ENCODE measurements around the gene IVD.

- no peak for TF ChIP-seq CTCF (IDR thresholded peaks at IDR 0.05; ENCODE audit: poor library complexity, severe bottlenecking)
- no peak for TF ChIP-seq RAD21 (conservative IDR thresholded peaks at IDR 0.05)
- TF ChIP-seq REST (IDR thresholded peaks at IDR 0.05; ENCODE audit: borderline replicate concordance): no peak
- TF ChIP-seq POLR2AphosphoS5 (IDR thresholded peaks at IDR 0.05): no peak
- TF ChIP-seq EP300 (conservative IDR thresholded peaks at IDR 0.05; ENCODE audit: poor library complexity, severe bottlenecking): no peak
- TF ChIP-seq SMC3 (conservative IDR thresholded peaks at IDR 0.05; ENCODE audit: poor library complexity): no peak
- no peak for TF ChIP-seq TAF1 (IDR thresholded peaks at IDR 0.05; ENCODE audit: low read depth)
- TF ChIP-seq EZH2 (IDR thresholded peaks at IDR 0.05; ENCODE audit: borderline replicate concordance, insufficient read depth, low read length, poor library complexity, severe bottlenecking): no peak
- TF ChIP-seq MXI1 (conservative IDR thresholded peaks at IDR 0.05; ENCODE audit: poor library complexity, severe bottlenecking): no peak
These were observed 43.7 kb downstream of the IVD start for GRCh38 chr15:40449275-40449674.

Data from neural cell (in vitro differentiated cells).